OCI-LY3 (cell line): ENCODE measurements around the gene MED26.

Source experiments
- EZH2phosphoT487 ChIP-seq: fragments of 200-600 bp; shearing (Covaris generic); IDR thresholded peaks from 2 replicates; pipeline ENCODE4 v1.6.1; 2018; ENCODE audit warnings: antibody characterized with exemption, mixed run types, low read depth
- TF ChIP-seq, protein P1 (sequence below): fragments of 200-600, 300-600 bp; sonication (generic); IDR thresholded peaks from 2 replicates; pipeline ENCODE4 v1.5.1; 2014; ENCODE audit warnings: antibody characterized with exemption, low read length, low read depth

- TF ChIP-seq, protein P1, sequence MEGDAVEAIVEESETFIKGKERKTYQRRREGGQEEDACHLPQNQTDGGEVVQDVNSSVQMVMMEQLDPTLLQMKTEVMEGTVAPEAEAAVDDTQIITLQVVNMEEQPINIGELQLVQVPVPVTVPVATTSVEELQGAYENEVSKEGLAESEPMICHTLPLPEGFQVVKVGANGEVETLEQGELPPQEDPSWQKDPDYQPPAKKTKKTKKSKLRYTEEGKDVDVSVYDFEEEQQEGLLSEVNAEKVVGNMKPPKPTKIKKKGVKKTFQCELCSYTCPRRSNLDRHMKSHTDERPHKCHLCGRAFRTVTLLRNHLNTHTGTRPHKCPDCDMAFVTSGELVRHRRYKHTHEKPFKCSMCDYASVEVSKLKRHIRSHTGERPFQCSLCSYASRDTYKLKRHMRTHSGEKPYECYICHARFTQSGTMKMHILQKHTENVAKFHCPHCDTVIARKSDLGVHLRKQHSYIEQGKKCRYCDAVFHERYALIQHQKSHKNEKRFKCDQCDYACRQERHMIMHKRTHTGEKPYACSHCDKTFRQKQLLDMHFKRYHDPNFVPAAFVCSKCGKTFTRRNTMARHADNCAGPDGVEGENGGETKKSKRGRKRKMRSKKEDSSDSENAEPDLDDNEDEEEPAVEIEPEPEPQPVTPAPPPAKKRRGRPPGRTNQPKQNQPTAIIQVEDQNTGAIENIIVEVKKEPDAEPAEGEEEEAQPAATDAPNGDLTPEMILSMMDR = no peak
- no peak for TF ChIP-seq EZH2phosphoT487
These were observed 41.5 kb downstream of the MED26 start for GRCh38 chr19:16586477-16586871.
